Measurements from ENCODE around the gene DOCK1.

Gene DOCK1

DNA sequence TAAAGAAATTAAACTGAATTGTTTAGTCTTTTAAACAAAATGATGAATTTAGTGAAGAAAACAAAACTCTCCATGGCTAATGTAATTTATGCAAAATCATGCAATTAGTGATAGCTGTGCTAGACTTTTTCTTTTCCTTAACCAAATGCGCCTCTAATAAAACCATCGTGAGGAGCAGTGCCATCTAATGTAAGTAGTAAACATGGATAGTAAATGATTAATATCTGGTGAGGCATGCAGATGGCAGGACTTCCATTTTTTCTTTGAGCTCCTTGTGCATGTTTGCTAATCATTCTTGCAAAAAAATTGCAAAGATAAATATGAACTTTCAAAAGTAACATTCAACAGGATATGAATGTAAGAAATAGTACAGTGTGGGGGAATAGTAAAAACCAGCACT is 288.9 kb downstream of the DOCK1 start:
- no peak overlapping the region for H3K4me3 ChIP-seq (replicated peaks in 1 of 2; ENCODE audit: low read depth in 2 of 2, low read length in 2 of 2)
- TF ChIP-seq, protein P1, sequence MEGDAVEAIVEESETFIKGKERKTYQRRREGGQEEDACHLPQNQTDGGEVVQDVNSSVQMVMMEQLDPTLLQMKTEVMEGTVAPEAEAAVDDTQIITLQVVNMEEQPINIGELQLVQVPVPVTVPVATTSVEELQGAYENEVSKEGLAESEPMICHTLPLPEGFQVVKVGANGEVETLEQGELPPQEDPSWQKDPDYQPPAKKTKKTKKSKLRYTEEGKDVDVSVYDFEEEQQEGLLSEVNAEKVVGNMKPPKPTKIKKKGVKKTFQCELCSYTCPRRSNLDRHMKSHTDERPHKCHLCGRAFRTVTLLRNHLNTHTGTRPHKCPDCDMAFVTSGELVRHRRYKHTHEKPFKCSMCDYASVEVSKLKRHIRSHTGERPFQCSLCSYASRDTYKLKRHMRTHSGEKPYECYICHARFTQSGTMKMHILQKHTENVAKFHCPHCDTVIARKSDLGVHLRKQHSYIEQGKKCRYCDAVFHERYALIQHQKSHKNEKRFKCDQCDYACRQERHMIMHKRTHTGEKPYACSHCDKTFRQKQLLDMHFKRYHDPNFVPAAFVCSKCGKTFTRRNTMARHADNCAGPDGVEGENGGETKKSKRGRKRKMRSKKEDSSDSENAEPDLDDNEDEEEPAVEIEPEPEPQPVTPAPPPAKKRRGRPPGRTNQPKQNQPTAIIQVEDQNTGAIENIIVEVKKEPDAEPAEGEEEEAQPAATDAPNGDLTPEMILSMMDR (IDR thresholded peaks at IDR 0.05; ENCODE audit: low read depth, low read length): no peak

DNA sequence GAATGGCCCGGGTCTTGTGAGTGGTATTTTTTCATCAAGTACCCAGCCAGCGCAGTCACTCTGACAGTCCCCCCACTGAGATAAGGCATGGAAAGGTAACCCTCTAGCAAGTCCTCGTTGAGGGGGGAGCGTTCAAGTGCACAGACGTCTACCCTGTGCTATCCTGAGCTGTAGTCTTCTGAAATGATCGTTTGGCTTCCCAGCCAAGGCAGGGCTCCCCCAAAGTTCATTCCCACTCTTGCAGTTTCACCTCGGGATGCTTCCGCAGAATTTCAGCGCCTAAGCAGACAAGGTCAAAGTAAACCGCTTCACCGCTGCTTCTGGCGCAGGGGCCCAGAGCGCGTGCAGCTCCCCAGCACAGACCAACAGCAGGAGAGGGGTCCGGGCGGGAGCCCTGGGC is 289.4 kb downstream of the DOCK1 start:
- no peak for DNase-seq (ENCODE audit: low read depth in 2 of 2)
- TF ChIP-seq, protein P1 (IDR thresholded peaks at IDR 0.05; ENCODE audit: low read depth, low read length): no peak
- H3K4me3 ChIP-seq (replicated peaks in 1 of 2; ENCODE audit: low read depth in 2 of 2, low read length in 2 of 2): no peak overlapping the region

More for the DNA sequence above, 288.9 kb downstream of the DOCK1 start:
- DNase-seq (ENCODE audit: low read depth in 2 of 2): no peak

DNA sequence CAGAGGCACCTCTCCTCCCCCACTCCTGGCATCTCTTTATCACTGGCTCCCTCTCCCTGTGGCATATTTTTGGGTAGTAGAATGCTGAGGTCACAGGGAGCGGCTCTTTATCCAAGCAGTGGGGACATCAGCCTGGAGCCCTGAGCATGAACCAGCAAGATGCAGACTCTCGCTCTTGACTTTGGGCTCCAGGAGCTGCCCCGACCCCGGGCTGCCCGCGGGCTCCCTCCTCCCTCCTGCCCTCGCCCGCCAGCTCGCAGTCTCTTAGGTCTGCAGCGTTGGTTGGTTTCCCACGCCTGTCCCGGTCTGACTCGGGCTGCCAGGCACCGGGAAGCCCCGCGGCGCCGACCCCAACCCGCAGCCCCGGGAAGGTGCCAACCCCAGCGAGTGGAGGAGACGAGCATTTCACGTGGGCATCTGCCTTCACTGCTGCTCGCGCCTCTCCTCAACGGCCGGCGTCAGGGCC is 289.8 kb downstream of the DOCK1 start:
- TF ChIP-seq, protein P1 (IDR thresholded peaks at IDR 0.05; ENCODE audit: low read depth, low read length): no peak
- no peak for DNase-seq (ENCODE audit: low read depth in 2 of 2)
- peak overlapping the region in 1 of 2 donors; percentile 37 for H3K4me3 ChIP-seq (replicated peaks in 1 of 2; ENCODE audit: low read depth in 2 of 2, low read length in 2 of 2)

DNA sequence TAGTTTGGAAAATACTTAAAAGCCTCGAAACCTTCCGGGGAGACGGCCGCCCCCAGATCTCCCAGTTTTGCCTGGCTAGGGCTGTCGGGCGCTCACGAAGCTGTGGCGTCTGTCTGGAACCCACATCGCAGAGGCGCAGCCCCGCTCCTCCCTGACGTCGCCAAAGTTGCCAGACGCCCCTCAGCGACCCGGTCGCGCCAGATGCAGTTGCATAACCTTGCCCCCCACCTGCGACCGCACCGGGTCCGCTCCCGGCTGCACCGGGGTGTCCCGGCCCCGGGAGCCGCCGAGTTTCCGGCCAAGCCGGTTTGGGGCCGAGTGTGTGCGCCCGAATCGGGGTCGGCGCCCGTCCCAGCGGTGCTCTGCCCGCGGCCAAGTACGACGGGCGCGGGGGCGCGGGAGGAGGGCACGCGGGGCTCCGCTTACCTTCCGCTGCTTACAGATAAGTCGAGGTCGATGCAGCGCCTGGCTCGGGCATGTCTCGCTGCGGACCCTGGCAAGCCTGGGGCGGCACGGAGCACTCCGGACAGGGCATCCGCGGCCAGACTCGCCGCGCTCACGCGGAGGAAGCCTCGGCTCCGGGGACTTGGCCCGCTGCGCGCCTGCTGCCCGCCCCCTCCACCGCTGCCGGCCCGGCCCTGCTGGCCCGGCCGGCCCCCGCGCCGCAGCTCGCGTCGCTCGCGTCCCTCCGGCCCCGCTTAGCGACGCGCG is 290.5 kb downstream of the DOCK1 start:
- TF ChIP-seq, protein P1 (IDR thresholded peaks at IDR 0.05; ENCODE audit: low read depth, low read length): no peak
- peak overlapping the region; percentile 37 to 52 for H3K4me3 ChIP-seq (replicated peaks in 1 of 2; ENCODE audit: low read depth in 2 of 2, low read length in 2 of 2)
- DNase-seq (ENCODE audit: low read depth in 2 of 2): peak; percentile 27 to 31

DNA sequence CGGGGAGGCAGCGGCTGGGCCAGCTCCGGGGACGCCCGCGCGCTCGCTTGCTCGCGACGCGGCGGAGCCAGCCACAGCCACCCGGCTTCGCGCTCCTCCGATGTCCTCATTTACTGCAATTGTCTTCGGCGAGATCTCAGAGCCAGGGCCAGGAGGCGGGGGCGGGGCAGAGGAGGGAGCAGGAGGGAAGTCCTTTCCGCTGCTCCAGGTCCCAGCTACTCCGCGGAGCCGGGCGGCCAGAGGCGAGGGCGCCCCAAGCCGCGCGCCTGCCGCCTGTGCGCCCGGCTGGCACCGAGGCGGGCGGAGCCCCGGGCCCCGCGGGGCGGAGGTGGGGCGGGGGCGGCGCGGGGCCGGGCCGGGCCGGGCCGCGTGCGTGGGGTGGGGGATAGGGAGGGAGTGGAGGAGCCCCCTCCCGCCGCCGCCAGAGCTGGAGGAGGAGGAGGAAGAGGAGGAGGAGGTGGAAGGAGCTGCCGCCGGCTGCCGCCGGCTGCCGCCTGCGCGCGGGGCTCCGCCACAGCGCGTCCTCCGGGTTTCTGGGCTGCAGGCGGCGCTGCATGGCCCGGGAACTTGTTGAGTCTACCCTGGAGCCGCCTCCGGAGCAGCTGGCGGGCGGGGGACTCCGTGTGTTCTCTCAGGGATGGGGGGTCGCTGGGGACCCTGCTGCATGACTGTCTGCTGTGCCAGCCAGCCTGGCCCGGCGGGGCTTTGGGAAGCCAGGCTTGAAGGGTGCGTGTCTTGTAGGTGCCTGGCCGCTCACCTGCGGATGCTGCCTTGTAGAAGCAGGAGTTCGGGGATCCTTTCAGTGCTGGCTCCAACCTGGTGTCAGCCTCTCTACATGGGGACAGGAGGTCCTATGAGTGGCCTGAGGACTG is 291.3 kb downstream of the DOCK1 start, which contains the start of gene INSYN2A:
Gene INSYN2A, minus strand, starts transcription at position 310 of the 872 bp plus-strand sequence. CDS start 20,196 bp downstream, outside the sequence.
- TF ChIP-seq, protein P1 (IDR thresholded peaks at IDR 0.05; ENCODE audit: low read depth, low read length): peak; percentile 34
- peak; percentile 56 to 58 for DNase-seq (ENCODE audit: low read depth in 2 of 2)
- H3K4me3 ChIP-seq (replicated peaks in 1 of 2; ENCODE audit: low read depth in 2 of 2, low read length in 2 of 2): peak within 1 kb of the TSS; percentile 52

DNA sequence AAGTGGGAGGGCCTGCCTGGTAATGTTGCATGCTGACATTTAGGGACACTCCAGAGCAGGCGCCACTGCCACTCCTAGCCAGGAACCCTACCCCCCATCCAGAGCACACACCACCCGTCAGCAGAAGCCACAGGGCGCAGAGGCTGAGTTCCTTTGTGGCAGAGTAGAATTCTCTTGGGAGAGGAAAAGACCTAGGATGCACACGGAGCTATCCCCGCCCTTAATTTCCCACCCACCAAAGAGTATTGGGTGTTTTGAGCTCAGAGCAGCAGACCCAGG is 291.9 kb downstream of the DOCK1 start:
- no peak for DNase-seq (ENCODE audit: low read depth in 2 of 2)
- peak overlapping the region; percentile 52 for H3K4me3 ChIP-seq (replicated peaks in 1 of 2; ENCODE audit: low read depth in 2 of 2, low read length in 2 of 2)
- TF ChIP-seq, protein P1 (IDR thresholded peaks at IDR 0.05; ENCODE audit: low read depth, low read length): no peak
